ENCODE results near the gene ZNF79. TPM values are rescaled to one million over a fixed set of nuclear protein-coding genes. Genes with fewer than 3 reads are reported as not detected.

ZNF79 gene
- total and polyA plus RNA-seq, 2 of the 4 experiments (the other 2 are of a cell fraction), result 5.6 to 15.4 TPM

DNA sequence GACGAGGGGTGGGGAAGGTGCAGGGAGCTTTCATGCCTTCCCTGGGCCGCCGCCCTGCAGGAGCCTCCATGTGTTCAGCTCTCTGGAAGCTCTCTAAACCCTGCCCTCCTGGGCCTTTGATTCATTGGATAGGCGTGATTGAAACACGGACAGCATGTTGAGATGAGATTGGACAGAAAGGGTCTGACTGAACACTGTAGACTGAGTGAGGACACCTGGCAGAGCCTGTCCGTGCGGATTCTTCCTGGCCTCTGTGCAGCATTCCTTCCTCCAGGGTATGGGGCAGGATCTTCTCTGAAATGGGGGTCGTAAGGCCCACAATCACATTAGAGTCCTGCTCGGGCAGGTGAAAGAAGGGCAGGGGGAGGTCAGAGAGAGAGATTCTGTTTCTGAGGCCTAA is 14.2 kb downstream of the ZNF79 start (continued):
- no peak for TF ChIP-seq CTCF (conservative IDR thresholded peaks at IDR 0.05; ENCODE audit: low read depth, low read length)

- no peak overlapping the region for H4K91ac ChIP-seq (ENCODE audit: insufficient read depth, low read depth, low read length)
- peaks cover 11% of the 10 kb centered on the region for H3K9me1 ChIP-seq (ENCODE audit: insufficient read depth, low read length)
- no TSS peak for BruUV-seq (replicated peaks)
- H2AK5ac ChIP-seq (ENCODE audit: low read depth, low read length), result no peak overlapping the region
- no peak overlapping the region for H3K18ac ChIP-seq (ENCODE audit: low read depth, low read length)
- H3K27me3 ChIP-seq (ENCODE audit: control insufficient read depth, insufficient read depth, low read length), result no peaks in the 10 kb centered on the region
- no peak overlapping the region for H2AFZ ChIP-seq (replicated peaks; ENCODE audit: low read length, poor library complexity)
- no peak overlapping the region for H2BK20ac ChIP-seq (ENCODE audit: low read depth, low read length)
- no peak overlapping the region for H2AK9ac ChIP-seq (replicated peaks; ENCODE audit: low read depth, low read length, poor library complexity)
- no peak overlapping the region for H3K23ac ChIP-seq (ENCODE audit: low read depth, low read length)
- intact Hi-C loops (cut with micrococcal nuclease), result no loop called here
- no peak overlapping the region for H4K5ac ChIP-seq (ENCODE audit: low read depth, low read length)
- dilution Hi-C loops (cut with HindIII; ENCODE audit: low sequenced_read_pairs, unreplicated experiment), result no loop called here
- H3K56ac ChIP-seq (ENCODE audit: extremely low read depth, insufficient read depth, low read length), result no peak overlapping the region
- CTCF ChIA-PET, result no interaction called here
- no peak for DNase-seq
- no peak overlapping the region for H3K4ac ChIP-seq (ENCODE audit: low read depth, low read length)
- H3K27ac ChIP-seq (ENCODE audit: insufficient read depth, low read length), result no peak overlapping the region
- peaks cover 10 to 61% of the 10 kb centered on the region in 2 experiments for H3K79me1 ChIP-seq (ENCODE audit: low read depth in 1 of 2, low read length in 2 of 2)
- no peak overlapping the region for H2BK5ac ChIP-seq (ENCODE audit: low read depth, low read length, poor library complexity, severe bottlenecking)
- H3K9me3 ChIP-seq (ENCODE audit: control insufficient read depth, insufficient read depth, low read length), result peaks cover 16% of the 10 kb centered on the region
- H3K4me3 ChIP-seq (ENCODE audit: insufficient read depth, low read depth, low read length), result no peak overlapping the region
- H3K4me1 ChIP-seq (ENCODE audit: control insufficient read depth, insufficient read depth, low read length), result peaks cover 4% of the 10 kb centered on the region
- peaks cover 56% of the 10 kb centered on the region for H4K20me1 ChIP-seq (ENCODE audit: insufficient read depth, low read length)
- no peak for TF ChIP-seq RAD21 (IDR thresholded peaks at IDR 0.05; ENCODE audit: low read length)
- TF ChIP-seq CHD1 (IDR thresholded peaks at IDR 0.05; ENCODE audit: low read depth, low read length), result no peak
- TF ChIP-seq CEBPB (IDR thresholded peaks at IDR 0.05; ENCODE audit: low read depth, low read length), result no peak
- no peak for TF ChIP-seq MAFK (IDR thresholded peaks at IDR 0.05; ENCODE audit: low read depth, low read length)
- in situ Hi-C loops (cut with MboI; ENCODE audit: low sequenced_read_pairs), result no loop called here
- H4K8ac ChIP-seq (ENCODE audit: low read depth in 2 of 2, low read length in 2 of 2), result no peak overlapping the region
- WGBS, 2 experiments (ENCODE audit: extremely low coverage in 2 of 2, insufficient read length in 1 of 2), result 99% methylated on average over 16 of the region's 17 CpGs; no CpG with 5 or more reads in 1 of the 2 experiments
- peaks cover 79% of the 10 kb centered on the region for H3K36me3 ChIP-seq (ENCODE audit: control insufficient read depth, insufficient read depth, low read length)
- H3K4me2 ChIP-seq (ENCODE audit: low read depth, low read length), result no peak overlapping the region
- POLR2A ChIA-PET (ENCODE audit: unreplicated experiment), result interaction anchor here (0.6 to 1.0 kb wide), 2 partner anchors 11 to 20 kb away, joined by 3 to 6 read pairs; partner anchors contain the start of gene ZNF79
- no peak overlapping the region for H2BK15ac ChIP-seq (ENCODE audit: low read depth, low read length)
- no peak overlapping the region for H3K9ac ChIP-seq (ENCODE audit: low read depth, low read length)
- no peak overlapping the region for H3K14ac ChIP-seq (replicated peaks; ENCODE audit: low read depth, low read length)
- no peak for ATAC-seq (ENCODE audit: low read depth)
- H2BK120ac ChIP-seq (ENCODE audit: low read depth, low read length), result no peak overlapping the region
These were observed 20.2 kb downstream of the ZNF79 start for GRCh38 chr9:127444283-127444920.

Measured in IMR-90 (cell line).